Stimulated activated CD8-positive, alpha-beta memory T cell treated with anti-CD3 and anti-CD28 coated beads, Interleukin-4, amount 100 ng/mL, for 24 hours (primary cell): Measurements from ENCODE around the gene ROCK1.
"Not testable (repeated sequence)": the region's sequence is repeated elsewhere in the genome, so short reads cannot be mapped to it uniquely, and the experiment has no call there.

Source experiments
- DNase-seq: peaks from one replicate; pipeline ENCODE4 v3.0.0-alpha.2; 2020; ENCODE audit warnings: low read depth

Gene ROCK1

GRCh38 chr18:21052385-21052784 is 59.2 kb downstream of the ROCK1 start:
- DNase-seq = no peak

- no peak for DNase-seq
Measured at GRCh38 chr18:21051620-21052019, 60.0 kb downstream of the ROCK1 start.

- DNase-seq = no peak
Measured at GRCh38 chr18:21049306-21049705, 62.3 kb downstream of the ROCK1 start.

- no peak for DNase-seq
Measured at GRCh38 chr18:21047126-21047525, 64.5 kb downstream of the ROCK1 start.

GRCh38 chr18:21040466-21040865 is 71.1 kb downstream of the ROCK1 start:
- no peak for DNase-seq

GRCh38 chr18:21038201-21038600 is 73.4 kb downstream of the ROCK1 start:
- DNase-seq = no peak

GRCh38 chr18:21031845-21032244 is 79.8 kb downstream of the ROCK1 start:
- DNase-seq = no peak

- not testable (repeated sequence) for DNase-seq
Measured at GRCh38 chr18:21018257-21018656, 93.4 kb downstream of the ROCK1 start.

- DNase-seq = no peak
Measured at GRCh38 chr18:21012308-21012707, 99.3 kb downstream of the ROCK1 start.

- no peak for DNase-seq
Measured at GRCh38 chr18:21004726-21005125, 106.9 kb downstream of the ROCK1 start.

- no peak for DNase-seq
Measured at GRCh38 chr18:21000667-21001066, 110.9 kb downstream of the ROCK1 start.

GRCh38 chr18:20997371-20997770 is 114.2 kb downstream of the ROCK1 start:
- no peak for DNase-seq

- no peak for DNase-seq
Measured at GRCh38 chr18:20996418-20996817, 115.2 kb downstream of the ROCK1 start.

- DNase-seq = no peak
Measured at GRCh38 chr18:20988726-20989125, 122.9 kb downstream of the ROCK1 start.

GRCh38 chr18:20975077-20975476 is 136.5 kb downstream of the ROCK1 start:
- no peak for DNase-seq

GRCh38 chr18:20971886-20972267 is 139.7 kb downstream of the ROCK1 start:
- DNase-seq = no peak

- DNase-seq = no peak
Measured at GRCh38 chr18:20966795-20967194, 144.8 kb downstream of the ROCK1 start.

GRCh38 chr18:20963027-20963426 is 148.6 kb downstream of the ROCK1 start:
- no peak for DNase-seq

GRCh38 chr18:20960735-20961134 is 150.9 kb downstream of the ROCK1 start:
- DNase-seq = no peak

- DNase-seq = not testable (repeated sequence)
Measured at GRCh38 chr18:20950827-20951226, 160.8 kb downstream of the ROCK1 start.
